H9 (cell line): ENCODE data around the gene JMJD8. TPM values are rescaled to one million over a fixed set of nuclear protein-coding genes. Genes with fewer than 3 reads are reported as not detected.

ENCODE experiments used
- DNase-seq: peaks from one replicate; pipeline ENCODE4 v3.0.0-alpha.2; 2017
- H2AFZ ChIP-seq: one replicate; pipeline ENCODE4 v1.6.1; 2013; ENCODE audit warnings: mild to moderate bottlenecking, low read length, control low read depth, moderate library complexity
- H2AK5ac ChIP-seq: 2 replicates; pipeline ENCODE4 v1.6.1; 2013; ENCODE audit warnings: low read length, control low read depth, mixed read lengths; ENCODE audit not compliant: insufficient read length
- H2BK120ac ChIP-seq: one replicate; pipeline ENCODE4 v1.6.1; 2013; ENCODE audit warnings: low read depth, mild to moderate bottlenecking, low read length, control low read depth, inconsistent platforms; ENCODE audit not compliant: poor library complexity, severe bottlenecking
- H2BK12ac ChIP-seq: 2 replicates; pipeline ENCODE4 v1.6.1; 2013; ENCODE audit warnings: low read length, control low read depth, mixed read lengths, low read depth; ENCODE audit not compliant: insufficient read length
- H2BK15ac ChIP-seq: 2 replicates; pipeline ENCODE4 v1.6.1; 2013; ENCODE audit warnings: low read depth, low read length, control low read depth
- H2BK20ac ChIP-seq: one replicate; pipeline ENCODE4 v1.6.1; 2013; ENCODE audit warnings: low read depth, mild to moderate bottlenecking, low read length, control low read depth, inconsistent platforms; ENCODE audit not compliant: poor library complexity, severe bottlenecking
- H2BK5ac ChIP-seq: 2 replicates; pipeline ENCODE4 v1.6.1; 2013; ENCODE audit warnings: low read length, control low read depth, mixed read lengths; ENCODE audit not compliant: insufficient read length
- H3K14ac ChIP-seq: 2 replicates; pipeline ENCODE4 v1.6.1; 2013; ENCODE audit warnings: low read length, control low read depth; ENCODE audit not compliant: insufficient read depth
- H3K18ac ChIP-seq: 2 replicates; pipeline ENCODE4 v1.6.1; 2013; ENCODE audit warnings: low read depth, mild to moderate bottlenecking, mixed read lengths, low read length, control low read depth; ENCODE audit not compliant: insufficient read length
- H3K23ac ChIP-seq: 2 replicates; pipeline ENCODE4 v1.6.1; 2013; ENCODE audit warnings: low read length, control low read depth, mixed read lengths, low read depth; ENCODE audit not compliant: insufficient read length
- H3K23me2 ChIP-seq: 2 replicates; pipeline ENCODE4 v1.6.1; 2013; ENCODE audit warnings: low read depth, mild to moderate bottlenecking, mixed read lengths, low read length, control low read depth; ENCODE audit not compliant: insufficient read length, poor library complexity, severe bottlenecking
- H3K27ac ChIP-seq: 2 replicates; pipeline ENCODE4 v1.5.1; 2013; ENCODE audit warnings: low read length, control low read depth, mixed read lengths, low read depth; ENCODE audit not compliant: insufficient read length
- H3K27me3 ChIP-seq: 2 replicates; pipeline ENCODE4 v1.6.1; 2013; ENCODE audit warnings: low read length, control low read depth, inconsistent platforms; ENCODE audit not compliant: insufficient read depth
- H3K4ac ChIP-seq: 2 replicates; pipeline ENCODE4 v1.6.1; 2013; ENCODE audit warnings: low read depth, mild to moderate bottlenecking, control low read depth, inconsistent platforms, low read length, moderate library complexity
- H3K4me1 ChIP-seq: 2 replicates; pipeline ENCODE4 v1.6.1; 2013; ENCODE audit warnings: low read length, control low read depth, inconsistent platforms; ENCODE audit not compliant: insufficient read depth
- H3K4me2 ChIP-seq: 2 replicates; pipeline ENCODE4 v1.6.1; 2013; ENCODE audit warnings: low read length, control low read depth, mixed read lengths; ENCODE audit not compliant: insufficient read length, insufficient read depth
- H3K56ac ChIP-seq: 2 replicates; pipeline ENCODE4 v1.6.1; 2013; ENCODE audit warnings: low read depth, mild to moderate bottlenecking, mixed read lengths, low read length, control low read depth; ENCODE audit not compliant: insufficient read length
- H3K79me1 ChIP-seq: 2 replicates; pipeline ENCODE4 v1.6.1; 2013; ENCODE audit warnings: low read depth, mild to moderate bottlenecking, moderate library complexity, low read length, control low read depth, inconsistent platforms; ENCODE audit not compliant: insufficient read depth, poor library complexity, severe bottlenecking
- H3K79me2 ChIP-seq: 2 replicates; pipeline ENCODE4 v1.6.1; 2013; ENCODE audit warnings: low read length, control low read depth, inconsistent platforms; ENCODE audit not compliant: insufficient read depth
- H3K9ac ChIP-seq: 2 replicates; pipeline ENCODE4 v1.6.1; 2013; ENCODE audit warnings: low read length, control low read depth, mixed read lengths; ENCODE audit not compliant: insufficient read length; ENCODE audit errors: extremely low read depth
- H3K9me3 ChIP-seq: one replicate; pipeline ENCODE4 v1.6.1; 2013; ENCODE audit warnings: low read depth, low read length, inconsistent platforms; ENCODE audit not compliant: control insufficient read depth
- H3T11ph ChIP-seq: one replicate; pipeline ENCODE4 v1.6.1; 2013; ENCODE audit warnings: mild to moderate bottlenecking, low read length, control low read depth, inconsistent platforms
- H4K20me1 ChIP-seq: one replicate; pipeline ENCODE4 v1.6.1; 2013; ENCODE audit not compliant: control insufficient read depth, insufficient read length, insufficient read depth
- H4K5ac ChIP-seq: 2 replicates; pipeline ENCODE4 v1.6.1; 2013; ENCODE audit warnings: low read depth, mild to moderate bottlenecking, mixed read lengths, low read length, control low read depth; ENCODE audit not compliant: insufficient read length
- H4K8ac ChIP-seq: replicated peaks from 2 replicates; pipeline ENCODE4 v1.6.1; 2013; ENCODE audit warnings: low read length, control low read depth, mixed read lengths, low read depth; ENCODE audit not compliant: insufficient read length
- H4K91ac ChIP-seq: 2 replicates; pipeline ENCODE4 v1.6.1; 2013; ENCODE audit warnings: low read depth, mild to moderate bottlenecking, moderate library complexity, mixed read lengths, low read length, control low read depth; ENCODE audit not compliant: insufficient read length
- H3K27ac Mint-ChIP-seq, 3 experiments: 2 replicates in 2 of 3; 3 replicates in 1 of 3; pipeline ENCODE4 v1.8.0; 2020 to 2021; ENCODE audit warnings: mixed read lengths in 3 of 3, mild to moderate bottlenecking in 1 of 3, moderate library complexity in 1 of 3
- H3K27me3 Mint-ChIP-seq: 2 replicates; pipeline ENCODE4 v1.8.0; 2021; ENCODE audit warnings: low read depth, mild to moderate bottlenecking, moderate library complexity, mixed read lengths
- H3K36me3 Mint-ChIP-seq, 3 experiments: 2 replicates in 2 of 3; 3 replicates in 1 of 3; pipeline ENCODE4 v1.8.0; 2020 to 2021; ENCODE audit warnings: low read depth in 3 of 3, mixed read lengths in 3 of 3; ENCODE audit not compliant: insufficient read depth in 1 of 3
- H3K4me1 Mint-ChIP-seq, 2 experiments: 2 replicates each; pipeline ENCODE4 v1.8.0; 2020; ENCODE audit warnings: mixed read lengths in 2 of 2
- H3K4me3 Mint-ChIP-seq, 2 experiments: 2 replicates in 1 of 2; 3 replicates in 1 of 2; pipeline ENCODE4 v1.8.0; 2020 to 2021; ENCODE audit warnings: mild to moderate bottlenecking in 2 of 2, mixed read lengths in 2 of 2, moderate library complexity in 1 of 2
- H3K9me3 Mint-ChIP-seq, 2 experiments: 2 replicates in 1 of 2; 3 replicates in 1 of 2; pipeline ENCODE4 v1.8.0; 2020; ENCODE audit warnings: mild to moderate bottlenecking in 2 of 2, mixed read lengths in 2 of 2, moderate library complexity in 1 of 2
- WGBS: extraction: QIAGEN DNeasy Blood & Tissue Kit; methylation state at CpG from one replicate; pipeline ENCODE4 v1.1.7; 2013; ENCODE audit warnings: missing lambda C conversion rate, low lambda C conversion rate, mixed read lengths; ENCODE audit not compliant: insufficient read length; ENCODE audit errors: extremely low coverage; 5-methylcytosine and 5-hydroxymethylcytosine counted together
- total RNA-seq: library from RNA; stranded (reverse); gene quantifications from 2 replicates; pipeline ENCODE4 v1.2.1, GENCODE V29; 2021
- TF ChIP-seq, protein P1 (sequence below): fragments of 200-600 bp; sonication (generic); conservative IDR thresholded peaks from 3 replicates; pipeline ENCODE4 v1.8.0; 2021; ENCODE audit warnings: antibody characterized with exemption, mild to moderate bottlenecking

JMJD8 gene
- total RNA-seq, 1 experiment from 2014 or later, result 52.7 TPM

DNA sequence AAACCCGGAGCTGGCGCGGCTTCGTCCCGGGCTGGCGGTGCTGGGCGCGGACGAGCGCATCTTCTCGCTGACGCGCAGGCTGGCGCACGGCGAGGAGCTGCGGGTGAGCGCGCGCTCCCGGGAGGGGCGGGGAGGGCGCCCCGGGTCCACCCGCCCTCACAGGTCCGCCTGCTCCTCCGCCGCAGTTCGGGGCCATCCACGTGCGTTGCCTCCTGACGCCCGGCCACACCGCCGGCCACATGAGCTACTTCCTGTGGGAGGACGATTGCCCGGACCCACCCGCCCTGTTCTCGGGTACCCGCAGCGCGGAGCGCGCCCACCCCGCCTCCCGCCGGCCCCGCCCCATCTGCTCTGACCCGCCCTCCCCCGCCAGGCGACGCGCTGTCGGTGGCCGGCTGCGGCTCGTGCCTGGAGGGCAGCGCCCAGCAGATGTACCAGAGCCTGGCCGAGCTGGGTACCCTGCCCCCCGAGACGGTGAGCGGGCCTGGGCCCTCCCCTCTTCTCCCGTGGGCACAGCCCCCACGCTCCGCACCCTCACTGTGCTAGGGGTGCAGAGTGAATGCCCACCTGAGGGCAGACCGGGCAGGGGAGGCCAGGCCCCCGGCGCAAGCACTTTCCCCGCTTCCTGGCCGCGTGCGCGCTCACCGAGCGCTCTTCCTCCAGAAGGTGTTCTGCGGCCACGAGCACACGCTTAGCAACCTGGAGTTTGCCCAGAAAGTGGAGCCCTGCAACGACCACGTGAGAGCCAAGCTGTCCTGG is 44.2 kb upstream of the JMJD8 start:
- Histone ChIP-seq H3K14ac (no peak overlapping the region), H3T11ph (no peak overlapping the region), H2BK5ac (no peak overlapping the region), H3K18ac (no peak overlapping the region), H3K79me2 (no peaks in the 10 kb centered on the region), H3K4ac (no peak overlapping the region), H4K91ac (no peak overlapping the region), H3K4me1 (no peaks in the 10 kb centered on the region), H4K8ac (no peak overlapping the region), H4K5ac (no peak overlapping the region), H2BK20ac (no peak overlapping the region), H2AK5ac (no peak overlapping the region), H2BK15ac (no peak overlapping the region), H2AFZ (no peak overlapping the region), H2BK12ac (no peak overlapping the region), H3K56ac (no peak overlapping the region), H3K23ac (no peak overlapping the region), H3K9ac (peak overlapping the region; percentile 40), H2BK120ac (no peak overlapping the region), H3K4me2 (peak overlapping the region; percentile 87), H3K9me3 (no peaks in the 10 kb centered on the region), H4K20me1 (no peaks in the 10 kb centered on the region), H3K79me1 (no peaks in the 10 kb centered on the region), H3K27ac (no peak overlapping the region), H3K23me2 (peaks cover 11% of the 10 kb centered on the region), H3K27me3 (no peaks in the 10 kb centered on the region)
- TF ChIP-seq, protein P1, sequence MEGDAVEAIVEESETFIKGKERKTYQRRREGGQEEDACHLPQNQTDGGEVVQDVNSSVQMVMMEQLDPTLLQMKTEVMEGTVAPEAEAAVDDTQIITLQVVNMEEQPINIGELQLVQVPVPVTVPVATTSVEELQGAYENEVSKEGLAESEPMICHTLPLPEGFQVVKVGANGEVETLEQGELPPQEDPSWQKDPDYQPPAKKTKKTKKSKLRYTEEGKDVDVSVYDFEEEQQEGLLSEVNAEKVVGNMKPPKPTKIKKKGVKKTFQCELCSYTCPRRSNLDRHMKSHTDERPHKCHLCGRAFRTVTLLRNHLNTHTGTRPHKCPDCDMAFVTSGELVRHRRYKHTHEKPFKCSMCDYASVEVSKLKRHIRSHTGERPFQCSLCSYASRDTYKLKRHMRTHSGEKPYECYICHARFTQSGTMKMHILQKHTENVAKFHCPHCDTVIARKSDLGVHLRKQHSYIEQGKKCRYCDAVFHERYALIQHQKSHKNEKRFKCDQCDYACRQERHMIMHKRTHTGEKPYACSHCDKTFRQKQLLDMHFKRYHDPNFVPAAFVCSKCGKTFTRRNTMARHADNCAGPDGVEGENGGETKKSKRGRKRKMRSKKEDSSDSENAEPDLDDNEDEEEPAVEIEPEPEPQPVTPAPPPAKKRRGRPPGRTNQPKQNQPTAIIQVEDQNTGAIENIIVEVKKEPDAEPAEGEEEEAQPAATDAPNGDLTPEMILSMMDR, result no peak
- H3K27ac Mint-ChIP-seq, result no peak overlapping the region
- DNase-seq, result peak; percentile 87
- peaks cover 0 to 8% (median 0%) of the 10 kb centered on the region in 3 experiments; a peak in 2 of 7 replicates for H3K36me3 Mint-ChIP-seq
- no peaks in the 10 kb centered on the region for H3K9me3 Mint-ChIP-seq
- no peaks in the 10 kb centered on the region for H3K4me1 Mint-ChIP-seq
- H3K27me3 Mint-ChIP-seq, result peaks cover 12% of the 10 kb centered on the region
- peak overlapping the region; percentile 61 to 79 for H3K4me3 Mint-ChIP-seq
- no CpG with 5 or more reads among the region's 80 CpGs for WGBS
